GM18907 (cell line): Measurements from ENCODE around the gene CDS2.

Experiments
- ATAC-seq: cut with Tn5 transposase; IDR thresholded peaks from one replicate; pipeline ENCODE4 v1.9.1; 2021; ENCODE audit warnings: mild to moderate bottlenecking, moderate library complexity; ENCODE audit not compliant: unreplicated experiment

CDS2 gene

GRCh38 chr20:5205348-5206210 is 78.8 kb downstream of the CDS2 start:
- ATAC-seq = peak; percentile 97

- ATAC-seq = no peak
Measured at GRCh38 chr20:5207138-5207537, 80.3 kb downstream of the CDS2 start.

GRCh38 chr20:5211803-5212714 is 85.3 kb downstream of the CDS2 start:
- no peak for ATAC-seq

GRCh38 chr20:5212907-5213487 is 86.2 kb downstream of the CDS2 start:
- ATAC-seq = no peak

GRCh38 chr20:5214826-5215225 is 88.0 kb downstream of the CDS2 start:
- no peak for ATAC-seq

- ATAC-seq = no peak
Measured at GRCh38 chr20:5215672-5216304, 89.0 kb downstream of the CDS2 start.

- ATAC-seq = no peak
Measured at GRCh38 chr20:5216663-5217062, 89.9 kb downstream of the CDS2 start.

GRCh38 chr20:5217616-5218015 is 90.8 kb downstream of the CDS2 start:
- no peak for ATAC-seq

- ATAC-seq = no peak
Measured at GRCh38 chr20:5220321-5221060, 93.7 kb downstream of the CDS2 start.

GRCh38 chr20:5221061-5221430 is 94.2 kb downstream of the CDS2 start:
- no peak for ATAC-seq

GRCh38 chr20:5222919-5223634 is 96.3 kb downstream of the CDS2 start:
- no peak for ATAC-seq

- ATAC-seq = no peak
Measured at GRCh38 chr20:5230544-5230943, 103.7 kb downstream of the CDS2 start.

GRCh38 chr20:5234158-5234557 is 107.3 kb downstream of the CDS2 start:
- no peak for ATAC-seq

- no peak for ATAC-seq
Measured at GRCh38 chr20:5234978-5235377, 108.2 kb downstream of the CDS2 start.
